ENCODE measurements around the gene RUFY1.
"Not testable (repeated sequence)": the region's sequence is repeated elsewhere in the genome, so short reads cannot be mapped to it uniquely, and the experiment has no call there.

DNA sequence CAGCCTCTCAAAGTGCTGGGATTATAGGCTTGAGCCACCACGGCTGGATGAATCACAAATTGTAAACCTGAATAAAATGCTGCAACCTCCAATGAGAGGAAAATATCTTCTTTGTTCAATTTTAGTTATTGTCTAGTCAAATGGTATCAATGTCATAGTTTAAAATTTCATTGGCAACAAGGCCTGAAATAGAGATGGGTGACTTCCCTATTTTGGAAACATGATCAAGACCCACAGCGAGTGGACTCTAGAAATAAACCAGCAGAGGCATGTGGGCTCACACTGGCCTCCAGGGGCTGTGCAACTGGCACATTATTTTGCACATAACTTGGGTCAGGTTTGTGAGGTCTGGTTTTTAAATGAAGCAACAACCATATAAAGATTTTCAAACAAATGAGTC lies 102.8 kb downstream of the RUFY1 start:
- not testable (repeated sequence) for TF ChIP-seq YY1 (IDR thresholded peaks at IDR 0.05; ENCODE audit: insufficient read depth, insufficient read length); SUZ12 (IDR thresholded peaks at IDR 0.05; ENCODE audit: extremely low read depth, insufficient read depth, insufficient read length); ZNF274 (IDR thresholded peaks at IDR 0.05; ENCODE audit: low read depth, low read length)
